RWPE2 (cell line): ENCODE data around the gene UBE2E2.
A peak's percentile ranks its signal among the peaks of the same experiment; 100 is the strongest.

ENCODE experiments used
- ATAC-seq: fragments of 200-7000 bp; cut with Tn5 transposase; 3 replicates; pipeline ENCODE4 v1.9.1; 2021; ENCODE audit warnings: low read depth
- DNase-seq: peaks from one replicate; pipeline ENCODE4 v3.0.0-alpha.2; 2020; ENCODE audit warnings: low spot score
- H3K27ac ChIP-seq: fragments of 450-650 bp; 2 replicates; pipeline ENCODE4 v1.5.1; 2017; ENCODE audit warnings: mild to moderate bottlenecking; ENCODE audit not compliant: poor library complexity, severe bottlenecking
- H3K27me3 ChIP-seq: fragments of 250-450 bp; sonication (Bioruptor Pico); 2 replicates; pipeline ENCODE4 v1.5.1; 2021; ENCODE audit warnings: mild to moderate bottlenecking, moderate library complexity; ENCODE audit not compliant: insufficient read depth, poor library complexity, severe bottlenecking
- H3K36me3 ChIP-seq: fragments of 250-450 bp; sonication (Bioruptor Pico); 2 replicates; pipeline ENCODE4 v1.5.1; 2020; ENCODE audit warnings: low read depth, mild to moderate bottlenecking, moderate library complexity
- H3K4me1 ChIP-seq: fragments of 250-450 bp; sonication (Bioruptor Pico); 2 replicates; pipeline ENCODE4 v1.5.1; 2021; ENCODE audit warnings: mild to moderate bottlenecking, moderate library complexity; ENCODE audit not compliant: insufficient read depth, poor library complexity, severe bottlenecking
- H3K4me3 ChIP-seq: fragments of 250-450 bp; sonication (Bioruptor Pico); 2 replicates; pipeline ENCODE4 v1.5.1; 2021; ENCODE audit warnings: mild to moderate bottlenecking, moderate library complexity; ENCODE audit not compliant: severe bottlenecking
- H3K9me3 ChIP-seq: fragments of 250-450 bp; sonication (Bioruptor Pico); 2 replicates; pipeline ENCODE4 v1.5.1; 2021; ENCODE audit warnings: mild to moderate bottlenecking, moderate library complexity; ENCODE audit not compliant: severe bottlenecking
- TF ChIP-seq, protein P1 (sequence below): fragments of 450-650 bp; IDR thresholded peaks from one replicate; pipeline ENCODE4 v1.5.1; 2017; ENCODE audit warnings: mild to moderate bottlenecking, moderate library complexity; ENCODE audit not compliant: poor library complexity, severe bottlenecking

UBE2E2 gene

DNA sequence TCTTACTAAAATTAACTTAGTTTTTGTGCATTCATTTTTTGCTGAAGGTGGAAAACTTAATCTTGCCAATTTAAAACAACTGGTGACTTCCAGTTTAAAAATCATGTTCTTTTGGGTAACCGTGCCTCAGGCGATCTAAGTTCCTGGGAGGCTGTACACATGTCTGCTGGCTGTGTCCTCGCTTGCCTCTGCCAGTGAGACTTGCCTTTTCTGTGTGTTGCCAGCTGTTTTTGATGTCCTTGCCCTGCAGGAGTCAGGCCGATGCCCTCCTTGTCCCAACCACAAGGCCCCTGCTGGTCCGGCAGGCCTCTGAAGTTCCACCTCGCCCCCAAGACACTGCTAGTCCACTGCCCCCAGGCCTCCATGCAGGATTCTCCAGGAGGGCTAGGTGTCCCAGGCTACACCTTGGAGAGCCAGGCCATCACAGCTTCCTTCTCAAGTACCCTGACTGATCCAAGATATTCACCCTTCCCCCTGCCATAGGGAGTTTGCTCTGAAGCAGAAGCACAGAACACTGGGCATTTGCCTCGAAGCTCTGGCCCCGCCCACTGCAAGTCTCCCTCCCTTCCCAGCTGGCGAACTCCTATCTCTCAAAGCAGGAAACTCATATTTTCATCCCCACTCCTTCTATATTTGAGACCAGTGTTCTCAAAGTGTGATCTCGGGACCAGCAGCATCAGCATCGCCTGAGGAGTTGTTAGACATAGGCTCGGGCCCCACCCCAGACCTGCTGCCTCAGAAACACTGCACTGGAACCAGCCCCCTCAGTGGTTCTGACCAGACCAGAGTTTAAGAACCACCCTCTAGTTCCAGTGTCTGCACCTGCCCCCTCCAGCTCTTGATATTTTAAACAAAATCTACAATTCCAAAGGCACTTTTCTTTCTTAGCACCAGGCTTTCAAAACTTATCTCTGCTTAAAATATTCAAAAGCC is 416.8 kb downstream of the UBE2E2 start:
- H3K27me3 ChIP-seq, result no peaks in the 10 kb centered on the region
- TF ChIP-seq, protein P1, sequence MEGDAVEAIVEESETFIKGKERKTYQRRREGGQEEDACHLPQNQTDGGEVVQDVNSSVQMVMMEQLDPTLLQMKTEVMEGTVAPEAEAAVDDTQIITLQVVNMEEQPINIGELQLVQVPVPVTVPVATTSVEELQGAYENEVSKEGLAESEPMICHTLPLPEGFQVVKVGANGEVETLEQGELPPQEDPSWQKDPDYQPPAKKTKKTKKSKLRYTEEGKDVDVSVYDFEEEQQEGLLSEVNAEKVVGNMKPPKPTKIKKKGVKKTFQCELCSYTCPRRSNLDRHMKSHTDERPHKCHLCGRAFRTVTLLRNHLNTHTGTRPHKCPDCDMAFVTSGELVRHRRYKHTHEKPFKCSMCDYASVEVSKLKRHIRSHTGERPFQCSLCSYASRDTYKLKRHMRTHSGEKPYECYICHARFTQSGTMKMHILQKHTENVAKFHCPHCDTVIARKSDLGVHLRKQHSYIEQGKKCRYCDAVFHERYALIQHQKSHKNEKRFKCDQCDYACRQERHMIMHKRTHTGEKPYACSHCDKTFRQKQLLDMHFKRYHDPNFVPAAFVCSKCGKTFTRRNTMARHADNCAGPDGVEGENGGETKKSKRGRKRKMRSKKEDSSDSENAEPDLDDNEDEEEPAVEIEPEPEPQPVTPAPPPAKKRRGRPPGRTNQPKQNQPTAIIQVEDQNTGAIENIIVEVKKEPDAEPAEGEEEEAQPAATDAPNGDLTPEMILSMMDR, result no peak
- DNase-seq, result no peak
- no peak overlapping the region for H3K4me3 ChIP-seq
- peaks cover 10% of the 10 kb centered on the region for H3K4me1 ChIP-seq
- peak overlapping the region; percentile 17 for H3K27ac ChIP-seq
- ATAC-seq, result no peak
- H3K36me3 ChIP-seq, result no peaks in the 10 kb centered on the region
- H3K9me3 ChIP-seq, result peaks cover 3% of the 10 kb centered on the region

DNA sequence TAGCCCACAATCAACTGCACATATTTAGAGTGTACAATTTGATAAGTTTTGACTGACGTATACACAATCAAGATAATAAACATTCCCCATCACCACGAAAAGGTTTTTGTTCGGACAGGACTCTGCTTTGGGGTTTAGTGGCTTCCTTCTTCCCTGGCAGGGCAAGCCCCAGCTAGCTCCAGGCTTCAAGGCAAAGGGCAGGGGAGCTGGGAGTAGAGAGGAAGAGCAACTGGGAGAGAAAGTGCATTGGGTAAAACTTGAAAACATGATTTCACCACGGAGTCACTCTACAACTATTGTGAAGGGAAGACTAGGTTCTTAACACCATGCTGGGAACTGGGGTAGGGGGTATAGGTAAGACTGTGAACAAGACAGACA is 417.5 kb downstream of the UBE2E2 start:
- TF ChIP-seq, protein P1, result no peak
- H3K9me3 ChIP-seq, result peaks cover 5% of the 10 kb centered on the region

DNA sequence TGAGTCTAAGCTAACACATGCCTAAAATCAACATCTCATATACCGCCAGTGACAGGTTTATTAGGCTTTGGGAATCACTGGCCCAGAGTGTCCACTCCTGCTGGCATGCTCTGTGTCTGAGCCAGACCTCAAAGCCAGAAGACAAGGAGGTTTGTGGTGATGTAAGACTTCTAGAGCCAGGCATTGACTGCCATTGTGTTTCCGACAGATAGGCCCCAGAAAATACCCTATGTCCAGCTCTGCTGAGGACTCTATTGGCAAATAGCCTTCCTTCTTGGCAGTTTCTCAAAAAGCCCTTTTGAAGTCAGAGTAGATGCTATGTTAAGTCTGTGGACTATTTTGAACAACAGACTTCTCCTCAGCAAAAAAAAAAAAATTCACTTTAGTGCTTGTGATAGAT is 420.7 kb downstream of the UBE2E2 start:
- no peak overlapping the region for H3K27ac ChIP-seq
- H3K27me3 ChIP-seq, result no peaks in the 10 kb centered on the region
- no peaks in the 10 kb centered on the region for H3K36me3 ChIP-seq

More for the DNA sequence above, 417.5 kb downstream of the UBE2E2 start:
- DNase-seq, result no peak
- Histone ChIP-seq H3K27me3 (no peaks in the 10 kb centered on the region), H3K4me1 (peaks cover 10% of the 10 kb centered on the region), H3K36me3 (no peaks in the 10 kb centered on the region), H3K27ac (peak overlapping the region; percentile 17), H3K4me3 (no peak overlapping the region)
- peak; percentile 69 for ATAC-seq

DNA sequence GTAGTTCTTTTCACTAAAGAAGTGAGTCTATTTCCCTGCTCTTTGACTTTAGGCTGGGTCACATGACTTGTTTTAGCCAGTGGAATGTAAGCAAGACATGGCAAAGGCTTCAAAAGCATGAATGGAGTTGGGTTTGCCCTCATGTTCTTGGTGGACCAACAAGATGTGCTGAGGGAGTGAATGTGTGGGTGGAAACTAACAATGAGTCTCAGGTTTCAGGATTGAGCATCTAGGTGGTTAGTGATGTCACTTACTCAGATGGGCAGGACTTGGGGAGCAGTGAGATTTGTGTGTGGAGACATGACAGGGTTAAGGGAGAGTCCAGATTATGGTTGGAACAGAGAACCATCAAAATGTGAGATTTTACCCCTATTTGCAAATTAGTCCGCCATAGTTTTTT is 421.2 kb downstream of the UBE2E2 start:
- Histone ChIP-seq H3K27ac (no peak overlapping the region), H3K4me3 (no peak overlapping the region), H3K27me3 (no peaks in the 10 kb centered on the region), H3K4me1 (peaks cover 15% of the 10 kb centered on the region), H3K36me3 (no peaks in the 10 kb centered on the region), H3K9me3 (peaks cover 5% of the 10 kb centered on the region)
- DNase-seq (no peak), ATAC-seq (no peak)
- TF ChIP-seq, protein P1, result no peak

More for the DNA sequence above, 420.7 kb downstream of the UBE2E2 start:
- TF ChIP-seq, protein P1, result no peak
- ATAC-seq, result no peak
- no peak for DNase-seq
- Histone ChIP-seq H3K4me1 (peaks cover 10% of the 10 kb centered on the region), H3K4me3 (no peak overlapping the region), H3K9me3 (peaks cover 5% of the 10 kb centered on the region)

DNA sequence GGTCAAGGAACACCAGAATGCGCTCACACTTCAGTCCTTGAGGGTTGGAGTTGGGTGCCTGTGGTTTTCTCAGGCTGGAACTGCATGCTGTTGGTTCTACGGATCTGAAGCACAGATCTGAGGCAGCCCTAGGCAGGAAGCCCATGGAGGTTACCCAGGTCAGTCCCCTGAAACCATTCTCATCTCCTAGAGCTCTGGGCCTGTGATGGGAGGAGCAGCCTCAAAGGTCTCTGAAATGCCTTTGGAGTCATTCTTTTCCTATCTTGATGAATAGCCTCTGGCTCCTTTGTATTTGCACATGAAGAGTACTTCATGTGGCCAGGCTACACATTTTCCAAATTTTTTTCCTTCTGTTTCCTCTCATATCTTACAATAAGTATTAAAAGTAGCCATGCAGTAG is 423.3 kb downstream of the UBE2E2 start:
- Histone ChIP-seq H3K9me3 (peaks cover 5% of the 10 kb centered on the region), H3K4me3 (no peak overlapping the region), H3K36me3 (no peaks in the 10 kb centered on the region), H3K27ac (no peak overlapping the region), H3K27me3 (no peaks in the 10 kb centered on the region), H3K4me1 (peaks cover 14% of the 10 kb centered on the region)
- ATAC-seq, result no peak
- DNase-seq, result no peak
- TF ChIP-seq, protein P1, result no peak
